Loucy (cell line): Measurements from ENCODE around the gene SUN5.

Experiments used
- H2AFZ ChIP-seq: fragments of 200-600 bp; sonication (generic); 2 replicates; pipeline ENCODE4 v1.6.0; 2016; ENCODE audit warnings: antibody characterized with exemption, mild to moderate bottlenecking, low read length, moderate library complexity
- H3F3A ChIP-seq: fragments of 200-600 bp; 2 replicates; pipeline ENCODE4 v1.6.0; 2016; ENCODE audit warnings: antibody characterized with exemption, low read depth, mild to moderate bottlenecking
- H3K27me3 ChIP-seq: fragments of 200-600 bp; sonication (generic); 2 replicates; pipeline ENCODE4 v1.6.1; 2014; ENCODE audit warnings: low read length, mild to moderate bottlenecking; ENCODE audit not compliant: insufficient read depth, poor library complexity, severe bottlenecking
- H3K36me3 ChIP-seq: fragments of 200-600 bp; sonication (generic); 2 replicates; pipeline ENCODE4 v1.6.1; 2016; ENCODE audit warnings: low read length; ENCODE audit not compliant: insufficient read depth
- H3K4me1 ChIP-seq: fragments of 200-600 bp; sonication (generic); 2 replicates; pipeline ENCODE4 v1.5.1; 2014; ENCODE audit warnings: low read length, mild to moderate bottlenecking; ENCODE audit not compliant: insufficient read depth, poor library complexity, severe bottlenecking
- H3K4me2 ChIP-seq: fragments of 200-600 bp; sonication (generic); 2 replicates; pipeline ENCODE4 v1.6.0; 2014; ENCODE audit warnings: antibody characterized with exemption, low read length, low read depth, mild to moderate bottlenecking; ENCODE audit not compliant: poor library complexity, severe bottlenecking
- H3K4me3 ChIP-seq: fragments of 200-600 bp; sonication (generic); 2 replicates; pipeline ENCODE4 v1.5.1; 2014; ENCODE audit warnings: low read length, mild to moderate bottlenecking, mixed read lengths; ENCODE audit not compliant: poor library complexity, severe bottlenecking
- H3K79me2 ChIP-seq: fragments of 200-600 bp; sonication (generic); 2 replicates; pipeline ENCODE4 v1.6.1; 2014; ENCODE audit warnings: low read length; ENCODE audit not compliant: insufficient read depth
- H3K9ac ChIP-seq: fragments of 200-600 bp; sonication (generic); 2 replicates; pipeline ENCODE4 v1.6.0; 2014; ENCODE audit warnings: mild to moderate bottlenecking, low read depth, low read length, moderate library complexity; ENCODE audit not compliant: poor library complexity, severe bottlenecking
- H3K9me2 ChIP-seq: fragments of 200-600 bp; sonication (generic); replicated peaks from 2 replicates; pipeline ENCODE4 v1.6.1; 2016; ENCODE audit warnings: low read depth, low read length, mixed read lengths
- H3K9me3 ChIP-seq: fragments of 200-600 bp; sonication (generic); 2 replicates; pipeline ENCODE4 v1.6.1; 2014; ENCODE audit warnings: mild to moderate bottlenecking, antibody characterized with exemption, low read length, low read depth; ENCODE audit not compliant: insufficient read depth
- H4K20me1 ChIP-seq: fragments of 200-600 bp; sonication (generic); 2 replicates; pipeline ENCODE4 v1.6.0; 2014; ENCODE audit warnings: antibody characterized with exemption, low read length, mild to moderate bottlenecking; ENCODE audit not compliant: insufficient read depth, poor library complexity, severe bottlenecking
- CTCF ChIP-seq: fragments of 200-600 bp; sonication (generic); conservative IDR thresholded peaks from 2 replicates; pipeline ENCODE4 v1.5.1; 2014; ENCODE audit warnings: mild to moderate bottlenecking, antibody characterized with exemption, low read length
- EZH2phosphoT487 ChIP-seq: fragments of 200-600 bp; IDR thresholded peaks from 2 replicates; pipeline ENCODE4 v1.6.1; 2018; ENCODE audit warnings: antibody characterized with exemption, mild to moderate bottlenecking, moderate library complexity, borderline replicate concordance

Gene SUN5

GRCh38 chr20:32999603-33000250 is 4.5 kb downstream of the SUN5 start:
- Histone ChIP-seq H3K27me3 (no peaks in the 10 kb centered on the region), H3K9me2 (no peaks in the 10 kb centered on the region), H3K4me1 (no peaks in the 10 kb centered on the region), H3K9me3 (peaks cover 9% of the 10 kb centered on the region; the same call in 1 of the 2 replicates), H3K36me3 (no peaks in the 10 kb centered on the region), H3K4me3 (no peak overlapping the region), H3K4me2 (no peak overlapping the region), H4K20me1 (no peaks in the 10 kb centered on the region), H3K79me2 (no peaks in the 10 kb centered on the region), H3F3A (no peaks in the 10 kb centered on the region), H3K9ac (no peak overlapping the region), H2AFZ (no peak overlapping the region)
- TF ChIP-seq CTCF (no peak), EZH2phosphoT487 (no peak)

GRCh38 chr20:32997431-32997830 is 6.8 kb downstream of the SUN5 start:
- Histone ChIP-seq H3F3A (no peaks in the 10 kb centered on the region), H3K27me3 (no peaks in the 10 kb centered on the region), H3K9ac (no peak overlapping the region), H3K4me2 (no peak overlapping the region), H3K36me3 (no peaks in the 10 kb centered on the region), H4K20me1 (no peaks in the 10 kb centered on the region), H3K9me3 (peaks cover 9% of the 10 kb centered on the region; the same call in 1 of the 2 replicates), H3K79me2 (no peaks in the 10 kb centered on the region), H3K4me1 (peaks cover under 1% of the 10 kb centered on the region), H3K4me3 (no peak overlapping the region), H2AFZ (no peak overlapping the region), H3K9me2 (no peaks in the 10 kb centered on the region)
- TF ChIP-seq CTCF (no peak), EZH2phosphoT487 (no peak)

GRCh38 chr20:32995802-32996201 is 8.4 kb downstream of the SUN5 start:
- Histone ChIP-seq H2AFZ (no peak overlapping the region), H3K79me2 (no peaks in the 10 kb centered on the region), H3K4me3 (no peak overlapping the region), H4K20me1 (no peaks in the 10 kb centered on the region), H3F3A (no peaks in the 10 kb centered on the region), H3K9ac (no peak overlapping the region), H3K36me3 (no peaks in the 10 kb centered on the region), H3K9me3 (peaks cover 9% of the 10 kb centered on the region; the same call in 1 of the 2 replicates), H3K4me2 (no peak overlapping the region), H3K4me1 (peaks cover 16% of the 10 kb centered on the region), H3K27me3 (no peaks in the 10 kb centered on the region), H3K9me2 (no peaks in the 10 kb centered on the region)
- no peak for TF ChIP-seq EZH2phosphoT487
- TF ChIP-seq CTCF: peak; percentile 44; the same call in 1 of the 2 replicates
